Left renal cortex interstitium (tissue), 4 donors: ENCODE results near the gene ANO2. TPM values are rescaled to one million over a fixed set of nuclear protein-coding genes. Genes with fewer than 3 reads are reported as not detected.
"Not testable (repeated sequence)": the region's sequence is repeated elsewhere in the genome, so short reads cannot be mapped to it uniquely, and the experiment has no call there.

ENCODE experiments used
- DNase-seq, 4 donors: peaks; one replicate each; pipeline ENCODE4 v3.0.0-alpha.2; 2013; ENCODE audit warnings: low read depth in 4 of 4, low spot score in 2 of 4, missing footprints in 1 of 4
- polyA plus RNA-seq, 4 donors: library from polyadenylated mRNA; unstranded; fragments of 120-200 nt; gene quantifications; one replicate each; pipeline ENCODE4 v1.2.1, GENCODE V29; 2013; ENCODE audit not compliant: insufficient read length in 4 of 4

Gene ANO2
- polyA plus RNA-seq, 4 donors, result 3.5 to 5.5 (median 4.1) TPM

GRCh38 chr12:5570416-5570815, 374.6 kb downstream of the ANO2 start:
- DNase-seq, result no peak

- no peak for DNase-seq
Measured at GRCh38 chr12:5568325-5568981, 376.6 kb downstream of the ANO2 start.

- peak in 2 of 4 donors; percentile 53 to 75 for DNase-seq
Measured at GRCh38 chr12:5567016-5567725, 377.9 kb downstream of the ANO2 start.

GRCh38 chr12:5565933-5566599, 379.0 kb downstream of the ANO2 start:
- DNase-seq, result no peak

- DNase-seq, result no peak
Measured at GRCh38 chr12:5562581-5562980, 382.5 kb downstream of the ANO2 start.

GRCh38 chr12:5561846-5562245, 383.2 kb downstream of the ANO2 start:
- no peak for DNase-seq

- no peak for DNase-seq
Measured at GRCh38 chr12:5561057-5561456, 384.0 kb downstream of the ANO2 start.

GRCh38 chr12:5560265-5560664, 384.8 kb downstream of the ANO2 start:
- DNase-seq, result no peak

- DNase-seq, result no peak
Measured at GRCh38 chr12:5557906-5558305, 387.2 kb downstream of the ANO2 start.

GRCh38 chr12:5556946-5557673, 387.9 kb downstream of the ANO2 start:
- no peak for DNase-seq

- no peak for DNase-seq
Measured at GRCh38 chr12:5556033-5556614, 388.9 kb downstream of the ANO2 start.

GRCh38 chr12:5554711-5555110, 390.3 kb downstream of the ANO2 start:
- DNase-seq, result no peak

GRCh38 chr12:5549011-5549410, 396.0 kb downstream of the ANO2 start:
- no peak for DNase-seq

- DNase-seq, result no peak
Measured at GRCh38 chr12:5548152-5548943, 396.7 kb downstream of the ANO2 start.

GRCh38 chr12:5546616-5547015, 398.4 kb downstream of the ANO2 start:
- DNase-seq, result no peak

- DNase-seq, result no peak
Measured at GRCh38 chr12:5537771-5538170, 407.3 kb downstream of the ANO2 start.

- not testable (repeated sequence) for DNase-seq
Measured at GRCh38 chr12:5537026-5537615, 407.9 kb downstream of the ANO2 start.

GRCh38 chr12:5535541-5535940, 409.5 kb downstream of the ANO2 start:
- no peak for DNase-seq

GRCh38 chr12:5534426-5535199, 410.4 kb downstream of the ANO2 start:
- DNase-seq, result no peak
